Measurements from ENCODE around the gene NLN. TPM values are rescaled to one million over a fixed set of nuclear protein-coding genes. Genes with fewer than 3 reads are reported as not detected.
"Not testable (repeated sequence)": the region's sequence is repeated elsewhere in the genome, so short reads cannot be mapped to it uniquely, and the experiment has no call there.

NLN gene
- total RNA-seq, 2 experiments from 2014 or later = 47.7 to 48.5 TPM

GRCh38 chr5:65749956-65750355 lies 28.0 kb downstream of the NLN start:
- Mint-ChIP-seq H3K36me3 (peaks cover 24% of the 10 kb centered on the region), H3K9me3 (peaks cover 2% of the 10 kb centered on the region), H3K27me3 (no peaks in the 10 kb centered on the region), H3K4me3 (no peak overlapping the region), H3K27ac (no peak overlapping the region), H3K4me1 (peaks cover 10% of the 10 kb centered on the region)
- DNase-seq = no peak

- peaks cover 2% of the 10 kb centered on the region for H3K9me3 Mint-ChIP-seq
- no peaks in the 10 kb centered on the region for H3K27me3 Mint-ChIP-seq
- H3K27ac Mint-ChIP-seq = no peak overlapping the region
- DNase-seq = no peak
- peaks cover 18% of the 10 kb centered on the region for H3K36me3 Mint-ChIP-seq
- H3K4me3 Mint-ChIP-seq = no peak overlapping the region
- peaks cover 10% of the 10 kb centered on the region for H3K4me1 Mint-ChIP-seq
These were observed 28.9 kb downstream of the NLN start for GRCh38 chr5:65750938-65751337.

- H3K27me3 Mint-ChIP-seq = no peaks in the 10 kb centered on the region
- H3K9me3 Mint-ChIP-seq = no peaks in the 10 kb centered on the region
- no peak for DNase-seq
- peaks cover 6% of the 10 kb centered on the region for H3K36me3 Mint-ChIP-seq
- no peak overlapping the region for H3K4me3 Mint-ChIP-seq
- no peak overlapping the region for H3K27ac Mint-ChIP-seq
- H3K4me1 Mint-ChIP-seq = peaks cover 10% of the 10 kb centered on the region
These were observed 31.2 kb downstream of the NLN start for GRCh38 chr5:65753189-65753588.

GRCh38 chr5:65758546-65759144 lies 36.6 kb downstream of the NLN start:
- Mint-ChIP-seq H3K27me3 (no peaks in the 10 kb centered on the region), H3K4me3 (no peak overlapping the region), H3K36me3 (peaks cover 7% of the 10 kb centered on the region), H3K9me3 (no peaks in the 10 kb centered on the region), H3K27ac (no peak overlapping the region), H3K4me1 (peaks cover 5% of the 10 kb centered on the region)
- no peak for DNase-seq

- DNase-seq = no peak
- Mint-ChIP-seq H3K36me3 (peaks cover 7% of the 10 kb centered on the region), H3K27ac (no peak overlapping the region), H3K4me1 (peaks cover 5% of the 10 kb centered on the region), H3K4me3 (no peak overlapping the region), H3K27me3 (no peaks in the 10 kb centered on the region), H3K9me3 (no peaks in the 10 kb centered on the region)
These were observed 38.7 kb downstream of the NLN start for GRCh38 chr5:65760504-65761275.

GRCh38 chr5:65762234-65762633 lies 40.2 kb downstream of the NLN start:
- Mint-ChIP-seq H3K9me3 (no peaks in the 10 kb centered on the region), H3K4me3 (no peak overlapping the region), H3K27ac (no peak overlapping the region), H3K4me1 (peaks cover 5% of the 10 kb centered on the region), H3K36me3 (peaks cover 21% of the 10 kb centered on the region), H3K27me3 (no peaks in the 10 kb centered on the region)
- DNase-seq = no peak

GRCh38 chr5:65765582-65765981 lies 43.6 kb downstream of the NLN start:
- no peak for DNase-seq

GRCh38 chr5:65766175-65766574 lies 44.2 kb downstream of the NLN start:
- Mint-ChIP-seq H3K4me1 (peaks cover 5% of the 10 kb centered on the region), H3K27me3 (no peaks in the 10 kb centered on the region), H3K9me3 (peaks cover 6% of the 10 kb centered on the region), H3K36me3 (peaks cover 25% of the 10 kb centered on the region), H3K4me3 (no peak overlapping the region), H3K27ac (no peak overlapping the region)
- DNase-seq = no peak

More at GRCh38 chr5:65765582-65765981, 43.6 kb downstream of the NLN start:
- H3K36me3 Mint-ChIP-seq = peaks cover 27% of the 10 kb centered on the region
- no peak overlapping the region for H3K4me3 Mint-ChIP-seq
- peaks cover 7% of the 10 kb centered on the region for H3K4me1 Mint-ChIP-seq
- H3K9me3 Mint-ChIP-seq = peaks cover 6% of the 10 kb centered on the region
- H3K27me3 Mint-ChIP-seq = no peaks in the 10 kb centered on the region
- no peak overlapping the region for H3K27ac Mint-ChIP-seq

GRCh38 chr5:65766781-65767180 lies 44.8 kb downstream of the NLN start:
- Mint-ChIP-seq H3K27ac (no peak overlapping the region), H3K9me3 (peaks cover 6% of the 10 kb centered on the region), H3K4me3 (no peak overlapping the region), H3K36me3 (peaks cover 25% of the 10 kb centered on the region), H3K4me1 (peaks cover 5% of the 10 kb centered on the region), H3K27me3 (no peaks in the 10 kb centered on the region)
- DNase-seq = no peak

- no peaks in the 10 kb centered on the region for H3K27me3 Mint-ChIP-seq
- H3K9me3 Mint-ChIP-seq = peaks cover 6% of the 10 kb centered on the region
- peaks cover 28% of the 10 kb centered on the region for H3K36me3 Mint-ChIP-seq
- no peak for DNase-seq
- no peak overlapping the region for H3K27ac Mint-ChIP-seq
- H3K4me3 Mint-ChIP-seq = no peak overlapping the region
- H3K4me1 Mint-ChIP-seq = peaks cover 5% of the 10 kb centered on the region
These were observed 45.6 kb downstream of the NLN start for GRCh38 chr5:65767565-65767964.

GRCh38 chr5:65768723-65769346 lies 46.8 kb downstream of the NLN start:
- H3K9me3 Mint-ChIP-seq = peaks cover 6% of the 10 kb centered on the region
- H3K36me3 Mint-ChIP-seq = peaks cover 28% of the 10 kb centered on the region
- no peaks in the 10 kb centered on the region for H3K27me3 Mint-ChIP-seq
- H3K4me3 Mint-ChIP-seq = no peak overlapping the region
- no peak for DNase-seq
- H3K27ac Mint-ChIP-seq = no peak overlapping the region
- H3K4me1 Mint-ChIP-seq = peaks cover 5% of the 10 kb centered on the region

GRCh38 chr5:65769539-65769938 lies 47.5 kb downstream of the NLN start:
- H3K27me3 Mint-ChIP-seq = no peaks in the 10 kb centered on the region
- no peak overlapping the region for H3K27ac Mint-ChIP-seq
- peaks cover 10% of the 10 kb centered on the region for H3K4me1 Mint-ChIP-seq
- DNase-seq = no peak
- no peak overlapping the region for H3K4me3 Mint-ChIP-seq
- H3K9me3 Mint-ChIP-seq = peaks cover 6% of the 10 kb centered on the region
- H3K36me3 Mint-ChIP-seq = peaks cover 28% of the 10 kb centered on the region

- no peak for DNase-seq
- Mint-ChIP-seq H3K27me3 (no peaks in the 10 kb centered on the region), H3K9me3 (peaks cover 6% of the 10 kb centered on the region), H3K4me1 (peaks cover 16% of the 10 kb centered on the region), H3K4me3 (no peak overlapping the region), H3K36me3 (peaks cover 23% of the 10 kb centered on the region), H3K27ac (no peak overlapping the region)
These were observed 49.3 kb downstream of the NLN start for GRCh38 chr5:65771266-65771665.

- H3K27ac Mint-ChIP-seq, DNase-seq, H3K27me3 Mint-ChIP-seq, H3K4me3 Mint-ChIP-seq, H3K9me3 Mint-ChIP-seq: not testable (repeated sequence)
- Mint-ChIP-seq H3K36me3 (peaks cover 14% of the 10 kb centered on the region), H3K4me1 (peaks cover 26% of the 10 kb centered on the region)
These were observed 51.0 kb downstream of the NLN start for GRCh38 chr5:65772963-65773362.

- H3K36me3 Mint-ChIP-seq = peaks cover 20% of the 10 kb centered on the region
- H3K4me1 Mint-ChIP-seq = peaks cover 28% of the 10 kb centered on the region
- no peak for DNase-seq
- no peaks in the 10 kb centered on the region for H3K9me3 Mint-ChIP-seq
- no peak overlapping the region for H3K4me3 Mint-ChIP-seq
- H3K27ac Mint-ChIP-seq = peak overlapping the region; percentile 66
- H3K27me3 Mint-ChIP-seq = no peaks in the 10 kb centered on the region
These were observed 52.3 kb downstream of the NLN start for GRCh38 chr5:65774346-65774745.

Measured in activated naive CD8-positive, alpha-beta T cell treated with anti-CD3 and anti-CD28 coated beads for 36 hours (primary cell).